RWPE1 (cell line): ENCODE measurements around the gene MBD4.

ENCODE experiments used
- CTCF ChIA-PET: fragments of 350-600 bp; sonication (Branson Sonifier 250); formaldehyde crosslinking; extraction: SDS; loops from one replicate; lab custom pipeline; 2021; lab: Yijun Ruan, JAX
- POLR2A ChIA-PET: fragments of 400-600 bp; formaldehyde crosslinking; extraction: SDS; loops from one replicate; lab custom pipeline; 2020; ENCODE audit warnings: antibody characterized with exemption; ENCODE audit not compliant: low non-redundant PET; lab: Yijun Ruan, JAX
- DNase-seq: peaks from one replicate; pipeline ENCODE4 v3.0.0; 2012; ENCODE audit warnings: low spot score
- H3K27ac ChIP-seq: fragments of 450-650 bp; 2 replicates; pipeline ENCODE4 v1.5.1; 2017
- CTCF ChIP-seq: fragments of 450-650 bp; conservative IDR thresholded peaks from 2 replicates; pipeline ENCODE4 v1.5.1; 2017; ENCODE audit warnings: low read depth, mild to moderate bottlenecking

The MBD4 gene

GRCh38 chr3:129463716-129464115 lies 24.0 kb upstream of the MBD4 start:
- ChIA-PET POLR2A (no interaction called here), CTCF (interaction anchor here (0.6 kb wide), 1 partner anchor 24 kb away, joined by 4 read pairs; the partner anchor contains the start of genes IFT122 and MBD4)
- H3K27ac ChIP-seq: no peak overlapping the region
- no peak for TF ChIP-seq CTCF
- no peak for DNase-seq

- DNase-seq: no peak
- ChIA-PET CTCF (no interaction called here), POLR2A (no interaction called here)
- TF ChIP-seq CTCF: no peak
- no peak overlapping the region for H3K27ac ChIP-seq
These were observed 23.3 kb upstream of the MBD4 start for GRCh38 chr3:129463094-129463493.

GRCh38 chr3:129462361-129462968 lies 22.7 kb upstream of the MBD4 start:
- H3K27ac ChIP-seq: no peak overlapping the region
- no peak for TF ChIP-seq CTCF
- POLR2A ChIA-PET: no interaction called here
- CTCF ChIA-PET: interaction anchor here (0.5 to 0.7 kb wide), 2 partner anchors 17 to 67 kb away, joined by 3 read pairs; no protein-coding TSS in a partner anchor
- DNase-seq: no peak

GRCh38 chr3:129461461-129462146 lies 21.9 kb upstream of the MBD4 start:
- POLR2A ChIA-PET: no interaction called here
- no peak overlapping the region for H3K27ac ChIP-seq
- DNase-seq: no peak
- TF ChIP-seq CTCF: no peak
- CTCF ChIA-PET: interaction anchor here (0.5 to 0.7 kb wide), 2 partner anchors 16 to 66 kb away, joined by 3 read pairs; no protein-coding TSS in a partner anchor

GRCh38 chr3:129461022-129461421 lies 21.3 kb upstream of the MBD4 start:
- POLR2A ChIA-PET: no interaction called here
- TF ChIP-seq CTCF: no peak
- DNase-seq: no peak
- H3K27ac ChIP-seq: no peak overlapping the region
- CTCF ChIA-PET: no interaction called here

GRCh38 chr3:129460572-129460971 lies 20.8 kb upstream of the MBD4 start:
- TF ChIP-seq CTCF: no peak
- no peak overlapping the region for H3K27ac ChIP-seq

More at GRCh38 chr3:129460572-129460971, 20.8 kb upstream of the MBD4 start:
- DNase-seq: no peak
- ChIA-PET CTCF (interaction anchor here (0.6 kb wide), 1 partner anchor 21 kb away, joined by 3 read pairs; no protein-coding TSS in a partner anchor), POLR2A (no interaction called here)
